Gastrocnemius medialis (tissue), 4 donors: Measurements from ENCODE around the gene NR5A1.

Experiments
- POLR2A ChIP-seq, 2 donors: fragments of 450-650 bp; IDR thresholded peaks; one replicate each; pipeline ENCODE4 v1.6.1; 2017; ENCODE audit warnings: antibody characterized with exemption in 2 of 2, mild to moderate bottlenecking in 2 of 2, moderate library complexity in 2 of 2
- TF ChIP-seq, protein P1 (sequence below), 5 experiments: fragments of 450-650 bp in 3 of 5; fragments of 200-600 bp in 2 of 5; sonication (generic) in 2 of 5; IDR thresholded peaks in 4 of 5; conservative IDR thresholded peaks in 1 of 5; 1 replicate in 4 of 5; 2 replicates in 1 of 5; pipeline ENCODE4 v1.5.1; 2016 to 2019; ENCODE audit warnings: antibody characterized with exemption in 5 of 5, mild to moderate bottlenecking in 3 of 5, moderate library complexity in 3 of 5

DNA sequence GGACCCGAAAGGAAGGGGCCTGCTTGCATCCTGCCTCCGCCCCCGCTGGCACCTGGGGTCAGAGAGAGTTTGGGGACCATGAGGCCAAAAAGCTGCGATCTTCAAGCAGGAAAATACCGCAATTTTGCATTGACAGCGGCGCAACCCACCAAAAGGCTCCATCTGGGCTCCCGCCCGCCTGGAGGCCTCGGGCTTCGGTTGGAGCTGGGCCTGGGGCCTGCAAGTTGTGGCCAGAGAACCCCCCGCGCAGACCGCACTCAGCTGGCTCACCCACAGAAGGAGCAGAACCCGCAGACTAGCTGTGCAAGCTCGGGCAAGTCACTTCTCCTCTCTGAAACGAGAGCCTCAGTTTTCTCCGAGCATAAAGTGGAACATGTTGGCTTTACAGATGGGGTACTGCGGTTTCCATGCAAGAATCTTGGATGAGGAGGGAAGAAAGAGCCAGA, 1.3 kb downstream of the NR5A1 start:
- TF ChIP-seq, protein P1, sequence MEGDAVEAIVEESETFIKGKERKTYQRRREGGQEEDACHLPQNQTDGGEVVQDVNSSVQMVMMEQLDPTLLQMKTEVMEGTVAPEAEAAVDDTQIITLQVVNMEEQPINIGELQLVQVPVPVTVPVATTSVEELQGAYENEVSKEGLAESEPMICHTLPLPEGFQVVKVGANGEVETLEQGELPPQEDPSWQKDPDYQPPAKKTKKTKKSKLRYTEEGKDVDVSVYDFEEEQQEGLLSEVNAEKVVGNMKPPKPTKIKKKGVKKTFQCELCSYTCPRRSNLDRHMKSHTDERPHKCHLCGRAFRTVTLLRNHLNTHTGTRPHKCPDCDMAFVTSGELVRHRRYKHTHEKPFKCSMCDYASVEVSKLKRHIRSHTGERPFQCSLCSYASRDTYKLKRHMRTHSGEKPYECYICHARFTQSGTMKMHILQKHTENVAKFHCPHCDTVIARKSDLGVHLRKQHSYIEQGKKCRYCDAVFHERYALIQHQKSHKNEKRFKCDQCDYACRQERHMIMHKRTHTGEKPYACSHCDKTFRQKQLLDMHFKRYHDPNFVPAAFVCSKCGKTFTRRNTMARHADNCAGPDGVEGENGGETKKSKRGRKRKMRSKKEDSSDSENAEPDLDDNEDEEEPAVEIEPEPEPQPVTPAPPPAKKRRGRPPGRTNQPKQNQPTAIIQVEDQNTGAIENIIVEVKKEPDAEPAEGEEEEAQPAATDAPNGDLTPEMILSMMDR (IDR thresholded peaks at IDR 0.05 in 4 of 5, conservative IDR thresholded peaks at IDR 0.05 in 1 of 5), result no peak
- no peak for TF ChIP-seq POLR2A (IDR thresholded peaks at IDR 0.05)
